K562 (cell line): ENCODE data around the gene BEST4. TPM values are rescaled to one million over a fixed set of nuclear protein-coding genes. Genes with fewer than 3 reads are reported as not detected.

ENCODE experiments used
- BRCA1 ChIP-seq, 2 experiments: fragments of 450-650 bp in 1 of 2; sonication (generic) in 1 of 2; formaldehyde crosslinking in 1 of 2; IDR thresholded peaks; 2 replicates each; pipeline versions ENCODE4 v1.5.0 to v1.6.1; 2017 to 2020; ENCODE audit warnings: mild to moderate bottlenecking in 1 of 2, missing genetic modification reagents in 1 of 2
- CCNT2 ChIP-seq: IDR thresholded peaks from 2 replicates; pipeline ENCODE4 v1.6.1; 2011; ENCODE audit warnings: borderline replicate concordance, low read depth, mild to moderate bottlenecking, moderate library complexity, mixed read lengths, low read length; ENCODE audit not compliant: insufficient read length; ENCODE audit errors: extremely low read depth
- CGGBP1 ChIP-seq: fragments of 250-450 bp; sonication (Bioruptor Pico); IDR thresholded peaks from 2 replicates; pipeline ENCODE4 v1.9.0; 2021; ENCODE audit warnings: mild to moderate bottlenecking
- FOS ChIP-seq: IDR thresholded peaks from 3 replicates; pipeline ENCODE4 v1.6.1; 2011; ENCODE audit not compliant: insufficient read length; ENCODE audit errors: extremely low read depth
- KAT8 ChIP-seq: fragments of 450-650 bp; IDR thresholded peaks from 2 replicates; pipeline ENCODE4 v1.6.1; 2016; ENCODE audit warnings: low read depth, mild to moderate bottlenecking
- KDM2B ChIP-seq: fragments of 250-450 bp; sonication (Bioruptor Pico); IDR thresholded peaks from 2 replicates; pipeline ENCODE4 v1.8.0; 2021; ENCODE audit warnings: mild to moderate bottlenecking, moderate library complexity
- KLF13 ChIP-seq: fragments of 450-650 bp; IDR thresholded peaks from 2 replicates; pipeline ENCODE4 v1.6.1; 2016; ENCODE audit warnings: missing genetic modification characterization, low read depth, mild to moderate bottlenecking, missing compliant biosample characterization, moderate library complexity, borderline replicate concordance
- MLLT1 ChIP-seq, 2 experiments: fragments of 450-650 bp; IDR thresholded peaks; 2 replicates each; pipeline ENCODE4 v1.6.1; 2016
- MTF1 ChIP-seq: fragments of 250-450 bp; sonication (Bioruptor Pico); IDR thresholded peaks from 2 replicates; pipeline ENCODE4 v1.9.0; 2021; ENCODE audit warnings: moderate library complexity, mild to moderate bottlenecking, inconsistent platforms, borderline replicate concordance
- POLR2G ChIP-seq: fragments of 200-400 bp; formaldehyde crosslinking; IDR thresholded peaks from 2 replicates; pipeline ENCODE4 v1.6.1; 2017; ENCODE audit warnings: low read depth, mild to moderate bottlenecking, antibody characterized with exemption, low read length, moderate library complexity
- TCF3 ChIP-seq: sonication (generic); formaldehyde crosslinking; IDR thresholded peaks from 2 replicates; pipeline ENCODE4 v1.4.0; 2020; ENCODE audit warnings: mild to moderate bottlenecking, missing genetic modification reagents
- polyA plus RNA-seq, 8 experiments: library from polyadenylated mRNA; depleted of rRNA in 4 of 8; stranded (reverse) in 5 of 8; unstranded in 3 of 8; fragments of >200 nt; fragmentation: Nextera tagmentation in 2 of 8; fragmentation: Illumina TruSeq in 1 of 8; extraction: Ambion mirVana in 2 of 8; extraction: Trizol in 1 of 8; gene quantifications; 2 replicates each; pipeline versions ENCODE4 v1.2.1 to v1.2.3, GENCODE V29; 2011 to 2014; ENCODE audit warnings: inconsistent platforms in 1 of 8, missing spikeins in 1 of 8
- total RNA-seq, 7 experiments: library from RNA; depleted of rRNA in 6 of 7; stranded (reverse); fragments of >200 nt in 6 of 7; fragmentation: Illumina TruSeq in 2 of 7; extraction: Trizol in 2 of 7; gene quantifications; 2 replicates each; pipeline versions ENCODE4 v1.2.1 to v1.2.3, GENCODE V29; 2011 to 2021; ENCODE audit warnings: low replicate concordance in 1 of 7
- TF ChIP-seq, protein P1 (sequence below): fragments of 450-650 bp; formaldehyde crosslinking; IDR thresholded peaks from 2 replicates; pipeline ENCODE4 v1.4.0; 2020; ENCODE audit warnings: mild to moderate bottlenecking, mixed read lengths
- TF ChIP-seq, protein P2 (sequence below): IDR thresholded peaks from 2 replicates; pipeline ENCODE4 v1.6.1; 2014; ENCODE audit warnings: antibody characterized with exemption
- TF ChIP-seq, protein P3 (sequence below): fragments of 250-450 bp; sonication (Bioruptor Pico); IDR thresholded peaks from 2 replicates; pipeline ENCODE4 v1.5.0; 2021; ENCODE audit warnings: mild to moderate bottlenecking, moderate library complexity
- TF ChIP-seq, protein P4 (sequence below): fragments of 200-800 bp; sonication (Bioruptor generic); IDR thresholded peaks from 2 replicates; pipeline ENCODE4 v1.6.1; 2017; ENCODE audit warnings: missing genetic modification characterization, missing compliant biosample characterization

BEST4 gene
- total and polyA plus RNA-seq, 9 of the 15 experiments (the other 6 are each of a cell fraction or from before 2014, with no cell fraction given), result 0.07 to 0.11 TPM; not detected in 7

DNA sequence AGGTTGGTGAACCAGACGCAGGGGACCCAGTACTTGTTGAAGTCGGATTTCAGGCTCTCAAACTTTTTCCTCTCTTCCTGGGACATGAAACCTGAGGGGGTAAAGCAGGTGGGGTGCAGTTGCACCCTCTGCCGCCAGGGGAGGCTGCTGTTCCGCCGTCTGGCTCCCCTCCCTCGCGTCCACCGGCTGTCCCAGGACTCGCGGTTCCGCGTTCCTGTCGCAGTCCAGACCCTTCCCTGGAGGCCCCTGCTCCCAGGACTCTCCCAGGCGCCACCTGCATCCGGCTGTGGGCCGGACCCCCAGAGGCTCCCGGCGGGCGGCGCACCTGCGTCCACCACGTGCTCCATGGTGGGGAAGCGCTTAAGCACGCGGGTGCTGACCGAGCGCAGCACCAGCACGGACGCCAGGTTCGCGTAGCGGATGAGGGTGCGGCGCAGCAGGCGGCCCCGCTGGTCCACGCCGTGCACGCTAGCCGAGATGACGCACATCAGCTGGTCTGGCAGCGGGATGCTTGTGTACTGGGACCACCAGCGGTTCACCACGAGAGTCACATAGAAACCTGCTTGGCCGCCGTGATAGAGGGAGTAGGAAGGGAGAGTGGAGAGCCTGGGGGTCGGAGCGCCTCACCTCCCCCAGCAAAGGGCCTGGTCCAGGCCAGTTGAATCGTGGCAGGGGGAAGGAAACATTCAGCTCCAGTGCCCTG is 1.7 kb downstream of the BEST4 start (continued):
- TF ChIP-seq, protein P1, sequence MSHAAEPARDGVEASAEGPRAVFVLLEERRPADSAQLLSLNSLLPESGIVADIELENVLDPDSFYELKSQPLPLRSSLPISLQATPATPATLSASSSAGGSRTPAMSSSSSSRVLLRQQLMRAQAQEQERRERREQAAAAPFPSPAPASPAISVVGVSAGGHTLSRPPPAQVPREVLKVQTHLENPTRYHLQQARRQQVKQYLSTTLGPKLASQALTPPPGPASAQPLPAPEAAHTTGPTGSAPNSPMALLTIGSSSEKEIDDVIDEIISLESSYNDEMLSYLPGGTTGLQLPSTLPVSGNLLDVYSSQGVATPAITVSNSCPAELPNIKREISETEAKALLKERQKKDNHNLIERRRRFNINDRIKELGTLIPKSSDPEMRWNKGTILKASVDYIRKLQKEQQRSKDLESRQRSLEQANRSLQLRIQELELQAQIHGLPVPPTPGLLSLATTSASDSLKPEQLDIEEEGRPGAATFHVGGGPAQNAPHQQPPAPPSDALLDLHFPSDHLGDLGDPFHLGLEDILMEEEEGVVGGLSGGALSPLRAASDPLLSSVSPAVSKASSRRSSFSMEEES (CRISPR knock-in tag), result no peak
- TF ChIP-seq CCNT2 (no peak), KDM2B (no peak), TCF3 (peak; percentile 23; the same call in 1 of the 2 replicates), KAT8 (no peak), BRCA1 (IDR thresholded peaks at IDR 0.05) (no peak), BRCA1 (CRISPR knock-in tag; IDR thresholded peaks at IDR 0.05) (no peak), FOS (no peak), MLLT1 (IDR thresholded peaks at IDR 0.05) (no peak), MTF1 (CRISPR knock-in tag) (no peak), CGGBP1 (CRISPR knock-in tag) (no peak), KLF13 (no peak), POLR2G (peak; percentile 58)
- TF ChIP-seq, protein P2, sequence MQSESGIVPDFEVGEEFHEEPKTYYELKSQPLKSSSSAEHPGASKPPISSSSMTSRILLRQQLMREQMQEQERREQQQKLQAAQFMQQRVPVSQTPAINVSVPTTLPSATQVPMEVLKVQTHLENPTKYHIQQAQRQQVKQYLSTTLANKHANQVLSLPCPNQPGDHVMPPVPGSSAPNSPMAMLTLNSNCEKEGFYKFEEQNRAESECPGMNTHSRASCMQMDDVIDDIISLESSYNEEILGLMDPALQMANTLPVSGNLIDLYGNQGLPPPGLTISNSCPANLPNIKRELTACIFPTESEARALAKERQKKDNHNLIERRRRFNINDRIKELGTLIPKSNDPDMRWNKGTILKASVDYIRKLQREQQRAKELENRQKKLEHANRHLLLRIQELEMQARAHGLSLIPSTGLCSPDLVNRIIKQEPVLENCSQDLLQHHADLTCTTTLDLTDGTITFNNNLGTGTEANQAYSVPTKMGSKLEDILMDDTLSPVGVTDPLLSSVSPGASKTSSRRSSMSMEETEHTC, result no peak
- TF ChIP-seq, protein P3, sequence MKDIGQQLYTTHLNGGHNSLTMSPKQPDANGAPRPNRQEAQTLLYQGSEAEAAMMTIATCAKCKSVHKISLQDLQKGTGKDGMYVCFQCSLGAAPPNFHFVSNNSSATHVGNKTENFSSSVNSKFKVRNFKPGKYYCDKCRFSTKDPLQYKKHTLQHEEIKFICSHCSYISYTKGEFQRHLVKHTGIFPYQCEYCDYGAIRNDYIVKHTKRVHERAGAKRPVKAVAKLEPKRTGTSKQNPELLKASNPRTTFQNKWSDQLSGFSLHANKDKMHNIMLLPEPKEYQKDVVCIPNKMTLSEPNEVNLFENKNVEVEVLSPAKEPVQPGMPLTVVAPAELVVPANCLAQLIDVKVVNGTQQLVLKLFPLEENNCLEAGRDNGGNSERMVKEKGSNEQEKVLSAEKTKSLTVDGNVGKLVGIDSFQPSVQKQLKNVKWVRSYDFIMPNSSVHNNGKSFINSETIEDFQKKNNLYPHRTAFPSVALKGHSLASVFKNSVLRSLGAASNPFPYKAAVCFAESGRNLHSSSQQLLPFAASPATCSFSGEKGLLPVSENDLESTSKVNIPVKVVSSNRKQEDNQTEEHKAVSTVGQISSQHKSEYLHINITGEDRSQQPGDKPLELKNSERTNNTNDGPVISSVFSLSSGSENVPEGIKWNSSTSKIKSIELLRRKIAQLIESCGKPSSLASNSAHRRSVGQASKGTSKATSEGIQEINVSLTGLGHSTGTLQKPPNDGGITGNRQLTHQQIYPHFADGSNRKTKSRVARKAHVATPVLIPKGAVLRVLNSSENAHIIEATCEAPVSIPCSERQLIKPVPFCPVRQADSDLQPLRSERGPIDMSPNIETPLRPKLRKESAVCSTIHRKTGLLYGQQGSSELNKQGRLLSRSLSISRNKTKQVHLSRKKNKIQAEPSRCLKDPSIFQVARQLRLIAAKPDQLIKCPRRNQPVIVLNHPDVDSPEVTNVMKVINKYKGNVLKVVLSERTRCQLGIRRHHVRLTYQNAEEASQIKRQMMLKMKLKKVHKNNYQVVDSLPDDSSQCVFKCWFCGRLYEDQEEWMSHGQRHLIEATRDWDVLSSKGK (CRISPR knock-in tag), result no peak
- TF ChIP-seq, protein P4, sequence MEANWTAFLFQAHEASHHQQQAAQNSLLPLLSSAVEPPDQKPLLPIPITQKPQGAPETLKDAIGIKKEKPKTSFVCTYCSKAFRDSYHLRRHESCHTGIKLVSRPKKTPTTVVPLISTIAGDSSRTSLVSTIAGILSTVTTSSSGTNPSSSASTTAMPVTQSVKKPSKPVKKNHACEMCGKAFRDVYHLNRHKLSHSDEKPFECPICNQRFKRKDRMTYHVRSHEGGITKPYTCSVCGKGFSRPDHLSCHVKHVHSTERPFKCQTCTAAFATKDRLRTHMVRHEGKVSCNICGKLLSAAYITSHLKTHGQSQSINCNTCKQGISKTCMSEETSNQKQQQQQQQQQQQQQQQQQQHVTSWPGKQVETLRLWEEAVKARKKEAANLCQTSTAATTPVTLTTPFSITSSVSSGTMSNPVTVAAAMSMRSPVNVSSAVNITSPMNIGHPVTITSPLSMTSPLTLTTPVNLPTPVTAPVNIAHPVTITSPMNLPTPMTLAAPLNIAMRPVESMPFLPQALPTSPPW, result peak; percentile 40
